Embryonic facial prominence (tissue), 1 donor: Measurements from ENCODE around the gene ARHGAP4.

Experiments used
- DNase-seq: peaks from one replicate; pipeline ENCODE4 v3.0.0-alpha.2; 2016; ENCODE audit errors: extremely low spot score

ARHGAP4 gene

DNA sequence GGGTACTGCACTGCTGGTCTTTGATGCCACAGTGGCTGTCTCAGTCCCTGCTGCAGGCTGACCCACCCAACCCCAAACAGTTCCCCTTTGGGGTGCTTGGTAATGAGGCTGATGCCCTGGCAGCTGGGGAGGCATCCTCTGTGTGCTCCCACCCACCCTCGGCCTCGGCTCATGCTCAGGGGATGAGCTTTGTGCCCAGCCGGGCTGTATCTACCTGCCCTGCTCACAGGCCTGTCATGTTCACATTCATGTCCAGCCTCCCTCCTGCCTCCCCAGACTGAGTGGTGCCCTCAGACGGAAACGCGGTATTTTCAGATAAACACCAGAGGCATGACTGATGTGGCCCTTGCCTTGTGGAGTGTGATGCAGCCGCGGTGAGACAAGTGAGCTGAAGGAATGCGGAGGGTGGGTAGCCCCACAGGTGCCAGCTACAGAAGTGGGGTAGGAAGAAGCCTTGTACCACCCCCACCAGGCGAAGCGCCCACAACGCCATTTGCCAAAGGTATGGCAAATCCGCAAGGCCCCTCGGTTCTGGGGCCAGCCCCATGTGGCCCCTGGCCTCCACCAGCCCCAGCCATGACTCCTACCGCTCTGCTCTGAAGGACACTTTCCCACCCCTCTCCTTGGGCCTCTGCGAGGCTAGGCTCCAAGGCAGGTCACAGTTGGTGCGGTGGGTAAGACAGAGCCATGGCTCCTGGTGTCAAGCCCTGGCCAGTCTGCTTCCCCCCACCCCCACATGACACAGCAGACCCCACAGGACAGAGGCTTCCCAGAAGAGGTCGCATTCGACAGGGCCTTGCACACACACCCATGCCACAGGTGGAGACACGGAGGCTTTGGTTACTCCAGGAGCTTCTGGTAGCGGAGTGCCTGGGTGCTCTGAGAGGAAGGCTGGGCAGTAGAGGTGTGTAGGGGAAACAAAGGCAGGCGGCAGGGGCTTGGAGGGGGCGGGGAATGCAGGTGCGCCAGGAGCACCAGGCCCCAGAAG is 20.2 kb upstream of the ARHGAP4 start:
- DNase-seq: no peak

DNA sequence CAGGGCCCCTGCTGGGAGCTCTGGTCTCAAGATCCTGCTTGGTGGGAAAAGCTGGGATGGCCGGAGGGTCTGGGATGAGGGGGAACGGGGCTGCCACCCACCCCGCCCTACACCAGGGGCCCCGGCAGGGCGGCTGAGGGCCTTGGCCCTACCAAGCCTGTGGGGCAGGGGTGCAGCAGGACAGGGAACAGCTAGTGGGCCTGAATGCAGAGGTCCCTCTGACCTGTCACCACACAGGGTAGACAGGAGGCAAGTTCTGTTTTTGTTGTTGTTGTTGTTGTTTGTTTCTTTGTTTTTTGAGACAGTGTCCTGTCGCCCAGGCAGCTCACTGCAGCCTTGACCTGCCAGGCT is 18.7 kb upstream of the ARHGAP4 start:
- no peak for DNase-seq

- DNase-seq: no peak
These were observed 18.2 kb upstream of the ARHGAP4 start, which contains the start of gene RENBP for GRCh38 chrX:153944140-153944799. RENBP (minus strand) TSS chrX:153944643; CDS start chrX:153944610, 33 bp downstream.

DNA sequence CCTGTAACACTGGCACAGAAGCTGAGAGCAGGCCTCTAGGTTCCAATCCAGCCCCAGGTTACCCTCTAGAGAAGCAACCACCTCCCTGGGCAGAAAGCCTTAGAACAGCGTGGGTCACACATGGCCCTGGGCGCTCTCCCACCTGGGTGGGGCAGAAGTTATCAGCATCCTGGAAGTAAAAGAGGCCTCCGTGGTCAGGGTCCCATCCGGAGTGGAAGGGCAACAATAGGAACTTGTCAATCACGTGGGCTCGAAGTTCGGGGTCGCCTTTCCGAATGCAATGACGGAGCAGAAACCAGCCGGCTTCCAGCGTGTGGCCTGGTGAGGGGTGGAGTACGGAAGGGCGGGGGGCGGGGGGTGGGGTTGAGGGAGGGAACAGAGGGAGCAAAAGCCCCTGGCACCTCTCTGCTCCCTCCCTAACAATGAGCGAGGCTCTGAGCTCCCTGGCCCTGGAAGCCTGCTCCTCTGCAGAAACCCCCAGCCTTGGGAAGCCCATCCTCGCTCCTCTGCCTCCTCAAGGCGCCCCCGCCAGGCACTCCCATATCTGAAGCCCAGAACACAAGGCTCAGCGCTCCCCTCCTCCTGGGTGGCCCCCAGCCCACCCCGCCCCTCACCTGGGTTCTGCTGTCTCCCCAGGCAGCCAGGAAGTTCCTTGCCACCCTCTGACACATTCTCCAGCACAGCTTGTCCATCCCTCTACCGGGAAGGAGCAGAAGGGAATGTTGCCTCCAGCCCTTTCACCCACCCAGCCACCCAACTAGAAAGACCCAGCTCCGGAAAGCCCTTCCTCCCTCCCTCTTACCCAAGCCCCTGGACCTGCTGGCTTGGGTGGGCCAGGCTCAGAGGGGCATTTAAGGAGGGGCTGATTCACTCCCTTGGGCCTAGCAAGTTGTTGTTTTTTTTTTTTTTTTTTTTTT is 15.5 kb upstream of the ARHGAP4 start:
- no peak for DNase-seq

- DNase-seq: no peak
These were observed 13.5 kb upstream of the ARHGAP4 start for GRCh38 chrX:153939573-153939972.

- DNase-seq: no peak
These were observed 12.2 kb upstream of the ARHGAP4 start for GRCh38 chrX:153938226-153938786.

DNA sequence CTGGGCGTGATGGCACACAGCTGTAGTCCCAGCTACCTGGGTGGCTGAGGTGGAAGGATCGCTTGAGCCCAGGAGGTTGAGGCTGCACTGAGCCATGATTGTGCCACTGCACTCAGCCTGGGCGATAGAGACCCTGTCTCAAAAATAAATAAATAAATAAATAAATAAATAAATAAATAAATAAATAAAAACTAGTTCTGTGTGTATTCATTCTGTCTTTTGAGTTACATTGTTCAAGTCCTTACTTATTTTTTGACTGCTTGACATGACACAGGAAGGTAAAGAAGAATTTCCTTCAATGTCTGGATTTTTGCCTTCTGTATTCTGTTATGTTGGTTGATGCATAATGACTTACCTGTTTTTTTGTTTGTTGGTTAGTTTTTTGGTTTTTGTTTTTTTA is 11.0 kb upstream of the ARHGAP4 start:
- no peak for DNase-seq

- no peak for DNase-seq
These were observed 9.3 kb upstream of the ARHGAP4 start for GRCh38 chrX:153935326-153935851.

DNA sequence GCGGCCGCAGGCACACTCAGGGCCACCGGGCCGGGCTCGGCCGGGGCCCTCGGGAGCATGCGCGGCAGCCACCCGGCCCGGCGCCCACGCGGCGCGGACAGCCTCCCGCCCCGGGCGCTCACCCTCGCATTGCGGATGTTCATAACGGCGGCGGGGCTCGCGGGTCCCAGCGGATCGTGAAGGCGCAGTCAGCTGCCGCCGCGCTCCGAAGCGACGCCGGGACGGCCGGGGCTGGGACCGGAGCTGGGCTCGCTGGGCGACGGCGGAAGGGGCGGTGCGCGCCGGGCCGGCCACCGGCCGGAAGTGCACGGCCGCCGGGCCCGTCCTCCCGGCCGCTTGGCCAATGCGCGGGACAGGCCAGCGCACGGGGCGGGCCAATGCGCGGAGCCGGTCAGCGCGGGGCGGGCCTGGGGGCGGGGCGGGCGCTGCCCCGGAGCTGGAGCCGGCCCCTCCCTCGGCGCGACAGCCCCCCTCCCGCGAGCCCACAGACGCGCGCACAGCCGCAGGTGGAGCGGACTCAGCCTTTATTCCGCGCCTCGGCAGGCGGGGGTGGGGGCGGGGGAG is 8.8 kb upstream of the ARHGAP4 start, which contains the start of gene NAA10:
Gene NAA10, minus strand, starts transcription at position 276 of the 564 bp plus-strand sequence. Its CDS starts 133 bp downstream, at position 143.
- DNase-seq: no peak

DNA sequence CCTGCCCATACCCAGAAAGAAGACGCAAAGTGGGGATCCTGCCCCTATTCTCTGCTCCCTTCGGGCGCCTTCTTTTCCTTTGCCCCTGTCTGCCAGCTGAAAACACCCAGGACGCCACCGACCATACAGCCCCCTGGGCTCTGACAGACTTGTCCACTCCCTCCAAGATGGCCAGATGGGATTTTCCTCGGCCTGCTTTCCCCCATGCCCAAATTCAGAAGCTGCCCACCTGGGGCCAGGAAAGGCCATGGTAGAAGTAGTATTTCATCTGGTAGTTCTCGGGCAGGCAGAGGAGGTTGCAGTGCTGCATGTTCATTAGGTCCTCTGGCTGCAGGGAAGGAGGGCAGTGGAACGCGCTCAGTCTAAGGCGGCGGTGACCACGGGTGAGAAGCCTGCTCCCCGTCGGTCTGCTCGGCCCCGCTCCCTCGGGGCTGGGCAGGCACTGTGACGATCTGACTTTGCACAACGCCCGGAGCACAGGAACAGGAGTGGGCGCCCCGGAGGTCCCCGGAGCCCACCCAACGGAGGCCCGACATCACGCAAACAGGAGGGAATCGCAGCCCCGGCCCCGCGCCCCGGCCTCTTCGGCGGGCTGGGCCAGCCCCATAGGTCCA is 8.2 kb upstream of the ARHGAP4 start:
- no peak for DNase-seq

GRCh38 chrX:153933748-153934147 is 7.7 kb upstream of the ARHGAP4 start:
- DNase-seq: no peak

GRCh38 chrX:153932220-153932915 is 6.3 kb upstream of the ARHGAP4 start:
- no peak for DNase-seq

- no peak for DNase-seq
These were observed 5.7 kb upstream of the ARHGAP4 start for GRCh38 chrX:153931748-153932147.

- no peak for DNase-seq
These were observed 5.1 kb upstream of the ARHGAP4 start for GRCh38 chrX:153931151-153931550.

- no peak for DNase-seq
These were observed 4.2 kb upstream of the ARHGAP4 start for GRCh38 chrX:153930011-153930910.

DNA sequence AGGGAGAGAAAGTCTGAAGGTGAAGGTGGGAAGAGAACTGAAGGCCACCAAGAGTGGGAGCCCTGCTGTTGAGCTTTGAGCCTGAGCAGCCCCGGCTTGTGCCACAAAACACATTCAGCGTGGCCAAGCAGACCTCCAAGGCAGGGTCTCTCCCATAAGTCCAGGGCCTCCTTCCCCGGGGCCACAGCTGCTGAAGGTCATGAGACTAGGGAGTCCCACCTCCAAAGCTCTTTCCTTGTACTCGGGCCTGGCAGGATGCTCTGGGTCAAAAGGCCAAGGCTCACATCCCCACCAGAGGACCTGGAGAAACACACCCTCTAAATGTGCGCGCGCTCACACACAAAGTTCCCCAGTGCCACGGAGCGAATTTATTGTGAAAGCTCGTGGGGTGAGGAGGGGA is 3.5 kb upstream of the ARHGAP4 start:
- no peak for DNase-seq

DNA sequence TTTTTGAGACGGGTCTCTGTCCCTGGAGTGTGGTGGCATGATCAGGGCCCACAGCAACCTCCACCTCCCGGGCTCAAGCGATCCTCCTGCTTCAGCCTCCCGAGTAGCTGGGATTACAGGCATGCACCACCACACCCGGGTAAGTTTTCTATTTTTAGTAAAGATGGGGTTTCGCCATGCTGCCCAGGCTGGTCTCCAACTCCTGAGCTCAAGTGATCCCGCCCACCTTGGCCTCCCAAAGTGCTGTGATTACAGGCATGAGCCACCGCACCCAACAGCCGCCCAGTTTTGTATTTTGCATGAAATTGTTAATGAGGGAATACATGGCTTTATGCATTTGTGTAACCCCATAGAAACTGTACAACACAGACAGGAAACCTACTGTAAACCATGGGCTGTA is 2.8 kb upstream of the ARHGAP4 start:
- DNase-seq: no peak

DNA sequence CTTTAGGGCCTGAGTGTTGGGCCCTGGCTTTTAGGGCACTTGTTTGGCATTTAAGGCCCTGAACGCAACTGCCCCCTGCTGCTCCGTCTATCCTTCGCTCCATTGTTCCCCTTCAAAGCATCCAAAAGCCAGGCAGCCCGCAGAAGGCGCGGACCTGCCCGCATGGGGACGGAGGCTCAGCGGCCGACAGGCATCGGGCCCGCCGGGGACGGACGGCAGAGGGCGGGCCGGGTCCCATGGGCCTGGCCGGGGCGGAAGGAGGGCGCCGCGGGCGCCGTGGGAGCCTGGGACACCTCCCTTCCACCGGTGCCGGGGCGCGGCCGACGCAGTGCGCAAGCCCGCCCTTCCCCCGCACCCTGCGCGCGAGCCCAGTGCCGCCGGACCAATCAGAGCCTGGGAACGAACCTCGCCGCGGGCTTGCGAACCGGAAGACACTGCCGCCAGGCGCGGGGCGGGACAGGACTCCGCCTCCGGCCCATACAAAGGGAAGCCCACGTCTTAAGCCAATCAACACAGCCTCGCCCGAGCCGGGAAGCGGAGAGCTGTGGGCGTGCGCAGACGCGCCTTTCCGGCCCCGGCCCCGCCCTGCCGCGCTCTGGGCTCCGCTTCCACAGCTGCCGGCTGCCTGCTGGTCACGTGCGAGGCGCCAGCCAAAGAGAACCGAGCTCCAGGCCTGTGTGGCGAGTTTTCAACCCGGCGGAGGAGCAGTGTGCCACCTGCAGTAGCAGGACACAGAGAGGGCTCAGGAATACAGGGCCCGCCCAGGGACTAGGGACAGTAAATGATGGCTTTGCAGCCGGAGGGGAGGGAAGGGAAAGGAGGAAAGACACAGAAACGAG is 2.1 kb upstream of the ARHGAP4 start:
- DNase-seq: peak; percentile 92
